CD4-positive, alpha-beta T cell treated with Interleukin-2 at 100 ng/mL for 4 hours (primary cell): ENCODE data around the gene PRDX5.

Experiments
- DNase-seq: peaks from one replicate; pipeline ENCODE4 v3.0.0-alpha.2; 2020; ENCODE audit warnings: low spot score

The PRDX5 gene

GRCh38 chr11:64317961-64318765, at the start of gene PRDX5:
PRDX5 (plus strand) TSS chr11:64318121; CDS start chr11:64318216, 95 bp downstream.
- peak; percentile 97 for DNase-seq

GRCh38 chr11:64268893-64269539, 48.9 kb upstream of the PRDX5 start:
- DNase-seq = peak; percentile 33

- DNase-seq = peak; percentile 98
These were observed 48.2 kb upstream of the PRDX5 start for GRCh38 chr11:64269540-64270220.

GRCh38 chr11:64275031-64275800, 42.7 kb upstream of the PRDX5 start:
- DNase-seq = no peak

GRCh38 chr11:64275841-64276240, 42.1 kb upstream of the PRDX5 start:
- DNase-seq = no peak

GRCh38 chr11:64276653-64277431, 41.1 kb upstream of the PRDX5 start:
- DNase-seq = no peak

- no peak for DNase-seq
These were observed 39.2 kb upstream of the PRDX5 start for GRCh38 chr11:64278576-64279190.

- DNase-seq = no peak
These were observed 35.8 kb upstream of the PRDX5 start for GRCh38 chr11:64281957-64282770.

- DNase-seq = no peak
These were observed 34.8 kb upstream of the PRDX5 start for GRCh38 chr11:64283092-64283491.

- DNase-seq = peak; percentile 94
These were observed 33.6 kb upstream of the PRDX5 start, which contains the start of gene BAD for GRCh38 chr11:64284048-64284961. BAD (minus strand) TSS chr11:64284665; CDS start chr11:64284368, 297 bp downstream.

GRCh38 chr11:64284962-64285884, 32.7 kb upstream of the PRDX5 start, which contains the start of gene GPR137:
GPR137 (plus strand) TSS chr11:64285848; CDS start chr11:64286525, 677 bp downstream.
- peak; percentile 91 for DNase-seq

GRCh38 chr11:64285885-64286800, 31.8 kb upstream of the PRDX5 start:
- peak; percentile 19 for DNase-seq

GRCh38 chr11:64286801-64287159, 31.1 kb upstream of the PRDX5 start:
- no peak for DNase-seq

GRCh38 chr11:64287676-64288352, 30.1 kb upstream of the PRDX5 start:
- no peak for DNase-seq

- DNase-seq = no peak
These were observed 29.6 kb upstream of the PRDX5 start for GRCh38 chr11:64288353-64288750.

GRCh38 chr11:64289002-64289564, 28.8 kb upstream of the PRDX5 start:
- DNase-seq = no peak
